BLaER1 treated with 17β-estradiol and CSF1 and Interleukin-3, amounts not matched to agents 10 nM and 100 nM (cell line): ENCODE results near the gene SELENOI.
A peak's percentile ranks its signal among the peaks of the same experiment; 100 is the strongest.

Experiments used
- H3K27ac ChIP-seq, 11 experiments: shearing (Covaris generic); formaldehyde crosslinking; 2 replicates each; pipeline ENCODE4 v1.8.1; 2022
- H3K27me3 ChIP-seq, 11 experiments: shearing (Covaris generic); formaldehyde crosslinking; 2 replicates each; pipeline ENCODE4 v1.8.1; 2022
- H3K36me3 ChIP-seq, 11 experiments: shearing (Covaris generic); formaldehyde crosslinking; 2 replicates each; pipeline ENCODE4 v1.8.1; 2022
- H3K4me1 ChIP-seq, 10 experiments: shearing (Covaris generic); formaldehyde crosslinking; 2 replicates each; pipeline ENCODE4 v1.8.1; 2022
- H3K4me2 ChIP-seq, 11 experiments: shearing (Covaris generic); formaldehyde crosslinking; 2 replicates each; pipeline ENCODE4 v1.8.1; 2022
- H3K4me3 ChIP-seq, 10 experiments: shearing (Covaris generic); formaldehyde crosslinking; 2 replicates each; pipeline ENCODE4 v1.8.1; 2022
- H3K9ac ChIP-seq, 11 experiments: shearing (Covaris generic); formaldehyde crosslinking; 2 replicates each; pipeline ENCODE4 v1.8.1; 2022
- H3K9me3 ChIP-seq, 11 experiments: shearing (Covaris generic); formaldehyde crosslinking; replicated peaks in 1 of 11; 2 replicates each; pipeline ENCODE4 v1.8.1; 2022
- H4K20me1 ChIP-seq, 11 experiments: shearing (Covaris generic); formaldehyde crosslinking; 2 replicates each; pipeline ENCODE4 v1.8.1; 2022
- Cebpa-rat ChIP-seq, 11 experiments: shearing (Covaris generic); IDR thresholded peaks; 2 replicates each; pipeline ENCODE4 v1.8.1; 2022

SELENOI gene

GRCh38 chr2:26335231-26335630 lies 10.7 kb upstream of the SELENOI start:
- Histone ChIP-seq H3K9ac (no peak overlapping the region), H3K27me3 (no peaks in the 10 kb centered on the region), H3K4me3 (no peak overlapping the region), H3K9me3 (no peaks in the 10 kb centered on the region), H3K4me1 (peaks cover 5 to 9% (median 6%) of the 10 kb centered on the region in 10 experiments), H3K4me2 (no peak overlapping the region), H4K20me1 (no peaks in the 10 kb centered on the region; a peak in 1 of 22 replicates), H3K27ac (no peak overlapping the region), H3K36me3 (no peaks in the 10 kb centered on the region)
- TF ChIP-seq Cebpa-rat (IDR thresholded peaks at IDR 0.05): no peak

- no peaks in the 10 kb centered on the region for H3K4me1 ChIP-seq
- no peak for TF ChIP-seq Cebpa-rat (IDR thresholded peaks at IDR 0.05)
- no peaks in the 10 kb centered on the region for H3K9me3 ChIP-seq
- H3K4me2 ChIP-seq: no peak overlapping the region
- H3K4me3 ChIP-seq: no peak overlapping the region
- H3K27ac ChIP-seq: no peak overlapping the region
- H3K36me3 ChIP-seq: no peaks in the 10 kb centered on the region
- H3K9ac ChIP-seq: no peak overlapping the region
- no peaks in the 10 kb centered on the region for H3K27me3 ChIP-seq
- no peaks in the 10 kb centered on the region for H4K20me1 ChIP-seq
Observed at GRCh38 chr2:26336719-26337118, 9.2 kb upstream of the SELENOI start.

GRCh38 chr2:26337298-26337697 lies 8.6 kb upstream of the SELENOI start:
- H3K4me3 ChIP-seq: no peak overlapping the region
- no peak for TF ChIP-seq Cebpa-rat (IDR thresholded peaks at IDR 0.05)
- H3K36me3 ChIP-seq: no peaks in the 10 kb centered on the region
- H3K27me3 ChIP-seq: no peaks in the 10 kb centered on the region
- H3K4me2 ChIP-seq: no peak overlapping the region
- no peak overlapping the region for H3K27ac ChIP-seq
- H4K20me1 ChIP-seq: no peaks in the 10 kb centered on the region
- H3K9ac ChIP-seq: no peak overlapping the region
- H3K4me1 ChIP-seq: no peaks in the 10 kb centered on the region
- H3K9me3 ChIP-seq: no peaks in the 10 kb centered on the region

- no peaks in the 10 kb centered on the region for H3K27me3 ChIP-seq
- TF ChIP-seq Cebpa-rat (IDR thresholded peaks at IDR 0.05): no peak
- H3K4me2 ChIP-seq: no peak overlapping the region
- no peak overlapping the region for H3K4me3 ChIP-seq
- H3K4me1 ChIP-seq: peaks cover 10 to 13% (median 11%) of the 10 kb centered on the region in 10 experiments
- no peaks in the 10 kb centered on the region for H4K20me1 ChIP-seq
- no peaks in the 10 kb centered on the region for H3K9me3 ChIP-seq
- H3K36me3 ChIP-seq: no peaks in the 10 kb centered on the region
- no peak overlapping the region for H3K9ac ChIP-seq
- H3K27ac ChIP-seq: no peak overlapping the region
Observed at GRCh38 chr2:26340831-26341230, 5.1 kb upstream of the SELENOI start.

- no peaks in the 10 kb centered on the region for H3K27me3 ChIP-seq
- peaks cover 25 to 39% (median 36%) of the 10 kb centered on the region in 10 experiments for H3K4me1 ChIP-seq
- H3K9me3 ChIP-seq: no peaks in the 10 kb centered on the region
- peaks cover 0 to 11% (median 0%) of the 10 kb centered on the region in 11 experiments; a peak in 4 of 22 replicates for H3K36me3 ChIP-seq
- peak overlapping the region; percentile 87 to 95 (median 91) for H3K9ac ChIP-seq
- H3K4me3 ChIP-seq: peak overlapping the region; percentile 81 to 98 (median 94)
- peaks cover 9 to 36% (median 29%) of the 10 kb centered on the region in 11 experiments; a peak in 17 of 22 replicates for H4K20me1 ChIP-seq
- H3K4me2 ChIP-seq: peak overlapping the region; percentile 73 to 93 (median 87)
- TF ChIP-seq Cebpa-rat (IDR thresholded peaks at IDR 0.05): no peak
- H3K27ac ChIP-seq: peak overlapping the region; percentile 80 to 93 (median 86)
Observed at GRCh38 chr2:26344581-26345282, 1.2 kb upstream of the SELENOI start.

DNA sequence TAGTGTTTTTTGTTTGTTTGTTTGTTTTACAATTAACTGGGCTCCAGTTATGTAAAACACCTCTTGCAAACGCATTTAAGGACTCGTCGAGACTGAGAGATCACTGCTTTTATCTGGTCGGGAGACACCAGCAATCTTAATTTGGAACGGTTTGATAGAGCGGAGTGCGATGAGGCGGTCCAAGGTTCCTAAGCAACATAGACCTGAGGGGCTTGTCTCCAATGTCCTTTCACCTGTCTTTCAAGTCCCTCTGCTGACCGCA lies 729 bp upstream of the SELENOI start:
- no peak for TF ChIP-seq Cebpa-rat (IDR thresholded peaks at IDR 0.05)
- H3K4me1 ChIP-seq: peaks cover 25 to 41% (median 38%) of the 10 kb centered on the region in 10 experiments
- no peaks in the 10 kb centered on the region for H3K9me3 ChIP-seq
- H3K36me3 ChIP-seq: peaks cover 0 to 16% (median 2%) of the 10 kb centered on the region in 11 experiments; a peak in 11 of 22 replicates
- H3K9ac ChIP-seq: peak overlapping the region; percentile 87 to 95 (median 91)
- peak overlapping the region; percentile 73 to 93 (median 87) for H3K4me2 ChIP-seq
- H3K4me3 ChIP-seq: peak overlapping the region; percentile 81 to 98 (median 94)
- peaks cover 12 to 40% (median 34%) of the 10 kb centered on the region in 11 experiments; a peak in 17 of 22 replicates for H4K20me1 ChIP-seq
- peak overlapping the region; percentile 80 to 93 (median 86) for H3K27ac ChIP-seq
- no peaks in the 10 kb centered on the region for H3K27me3 ChIP-seq

- no peaks in the 10 kb centered on the region for H3K9me3 ChIP-seq
- peaks cover 16 to 54% (median 44%) of the 10 kb centered on the region in 11 experiments; a peak in 19 of 22 replicates for H4K20me1 ChIP-seq
- H3K36me3 ChIP-seq: peaks cover 0 to 29% (median 13%) of the 10 kb centered on the region in 11 experiments; a peak in 15 of 22 replicates
- H3K4me1 ChIP-seq: peaks cover 25 to 47% (median 39%) of the 10 kb centered on the region in 10 experiments
- H3K4me2 ChIP-seq: peak within 1 kb of the TSS; percentile 86 to 96 (median 92)
- H3K27me3 ChIP-seq: no peaks in the 10 kb centered on the region
- peak within 1 kb of the TSS; percentile 81 to 98 (median 94) for H3K4me3 ChIP-seq
- no peak for TF ChIP-seq Cebpa-rat (IDR thresholded peaks at IDR 0.05)
- peak within 1 kb of the TSS; percentile 81 to 93 (median 89) for H3K27ac ChIP-seq
- H3K9ac ChIP-seq: peak within 1 kb of the TSS; percentile 87 to 95 (median 91)
Observed at GRCh38 chr2:26346454-26347053, 611 bp downstream of the SELENOI start, which contains the start of gene ADGRF3. TSS of gene ADGRF3 (minus strand) at chr2:26346789. CDS start at chr2:26346234, 555 bp downstream.

- Histone ChIP-seq H3K27me3 (no peaks in the 10 kb centered on the region), H3K27ac (peak overlapping the region; percentile 23 to 91 (median 89); a peak in 20 of 22 replicates), H3K4me2 (peak overlapping the region; percentile 86 to 96 (median 92)), H3K36me3 (peaks cover 0 to 37% (median 22%) of the 10 kb centered on the region in 11 experiments; a peak in 17 of 22 replicates), H3K4me3 (peak overlapping the region; percentile 81 to 98 (median 94)), H3K4me1 (peaks cover 25 to 47% (median 40%) of the 10 kb centered on the region in 10 experiments), H3K9ac (peak overlapping the region; percentile 79 to 95 (median 91)), H3K9me3 (no peaks in the 10 kb centered on the region), H4K20me1 (peaks cover 16 to 62% (median 52%) of the 10 kb centered on the region in 11 experiments; a peak in 19 of 22 replicates)
- TF ChIP-seq Cebpa-rat (IDR thresholded peaks at IDR 0.05): no peak
Observed at GRCh38 chr2:26347286-26347865, 1.4 kb downstream of the SELENOI start.

- no peak overlapping the region for H3K9ac ChIP-seq
- no peak overlapping the region for H3K27ac ChIP-seq
- H3K4me3 ChIP-seq: no peak overlapping the region
- peaks cover 17 to 48% (median 35%) of the 10 kb centered on the region in 10 experiments for H3K4me1 ChIP-seq
- H3K36me3 ChIP-seq: peaks cover 0 to 60% (median 39%) of the 10 kb centered on the region in 11 experiments; a peak in 18 of 22 replicates
- TF ChIP-seq Cebpa-rat (IDR thresholded peaks at IDR 0.05): no peak
- H4K20me1 ChIP-seq: peaks cover 25 to 85% (median 75%) of the 10 kb centered on the region in 11 experiments; a peak in 20 of 22 replicates
- H3K4me2 ChIP-seq: peak overlapping the region in 4 of 11 experiments; percentile 4 to 95 (median 10); a peak in 1 of 22 replicates
- H3K9me3 ChIP-seq: no peaks in the 10 kb centered on the region
- H3K27me3 ChIP-seq: no peaks in the 10 kb centered on the region
Observed at GRCh38 chr2:26349690-26350089, 3.7 kb downstream of the SELENOI start.
